Neural cell (in vitro differentiated cells): Measurements from ENCODE around the gene QDPR. TPM values are rescaled to one million over a fixed set of nuclear protein-coding genes. Genes with fewer than 3 reads are reported as not detected.

Experiments
- H2AFZ ChIP-seq: fragments of 200-600, 300-800 bp; sonication (generic), shearing (Covaris generic); 2 replicates; pipeline ENCODE4 v1.6.0; 2014; ENCODE audit warnings: low read depth, mild to moderate bottlenecking, antibody characterized with exemption, low read length, moderate library complexity
- H3F3A ChIP-seq: fragments of 200-600 bp; shearing (Covaris generic); 2 replicates; pipeline ENCODE4 v1.6.1; 2016; ENCODE audit warnings: mild to moderate bottlenecking, moderate library complexity, mixed read lengths, antibody characterized with exemption, low read length; ENCODE audit not compliant: insufficient read depth, poor library complexity, severe bottlenecking
- H3K27ac ChIP-seq: fragments of 200-600, 300-800 bp; sonication (generic), shearing (Covaris generic); 2 replicates; pipeline ENCODE4 v1.5.1; 2014; ENCODE audit warnings: mild to moderate bottlenecking, low read length, moderate library complexity
- H3K27me3 ChIP-seq: fragments of 300-800, 200-600 bp; sonication (generic), shearing (Covaris generic); 2 replicates; pipeline ENCODE4 v1.6.0; 2014; ENCODE audit warnings: mild to moderate bottlenecking, low read depth, low read length, moderate library complexity; ENCODE audit not compliant: insufficient read depth
- H3K36me3 ChIP-seq: fragments of 300-800, 200-600 bp; sonication (generic), shearing (Covaris generic); 2 replicates; pipeline ENCODE4 v1.5.1; 2014; ENCODE audit warnings: mild to moderate bottlenecking, antibody characterized with exemption, low read length, moderate library complexity; ENCODE audit not compliant: insufficient read depth
- H3K4me2 ChIP-seq: fragments of 300-800, 200-600 bp; sonication (generic), shearing (Covaris generic); 2 replicates; pipeline ENCODE4 v1.6.0; 2014; ENCODE audit warnings: mild to moderate bottlenecking, low read length
- H3K4me3 ChIP-seq: fragments of 300-800, 200-600 bp; sonication (generic), shearing (Covaris generic); 2 replicates; pipeline ENCODE4 v1.5.1; 2014; ENCODE audit warnings: mild to moderate bottlenecking, low read length, moderate library complexity
- H3K79me2 ChIP-seq: fragments of 200-600 bp; shearing (Covaris generic); replicated peaks from 2 replicates; pipeline ENCODE4 v1.6.0; 2014; ENCODE audit warnings: mild to moderate bottlenecking, low read length, moderate library complexity; ENCODE audit not compliant: insufficient read depth
- H3K9ac ChIP-seq: fragments of 300-800, 200-600 bp; sonication (generic), shearing (Covaris generic); 2 replicates; pipeline ENCODE4 v1.6.1; 2016; ENCODE audit warnings: mild to moderate bottlenecking, low read length, mixed read lengths
- H3K9me2 ChIP-seq: fragments of 200-600 bp; shearing (Covaris generic); 2 replicates; pipeline ENCODE4 v1.6.1; 2016; ENCODE audit warnings: mild to moderate bottlenecking, low read length, mixed read lengths; ENCODE audit not compliant: insufficient read depth
- H3K9me3 ChIP-seq: fragments of 200-600, 300-800 bp; sonication (generic), shearing (Covaris generic); 2 replicates; pipeline ENCODE4 v1.6.1; 2016; ENCODE audit warnings: mild to moderate bottlenecking, mixed run types, low read length, moderate library complexity, mixed read lengths
- H4K20me1 ChIP-seq: fragments of 200-600 bp; shearing (Covaris generic); 2 replicates; pipeline ENCODE4 v1.6.1; 2016; ENCODE audit warnings: mild to moderate bottlenecking, mixed run types; ENCODE audit not compliant: insufficient read depth
- EP300 ChIP-seq: fragments of 450-650 bp; conservative IDR thresholded peaks from 2 replicates; pipeline ENCODE4 v1.6.1; 2014; ENCODE audit warnings: antibody characterized with exemption, mild to moderate bottlenecking, moderate library complexity; ENCODE audit not compliant: poor library complexity, severe bottlenecking
- EZH2 ChIP-seq: fragments of 200-600, 300-800 bp; shearing (Covaris generic), sonication (generic); IDR thresholded peaks from 2 replicates; pipeline ENCODE4 v1.6.1; 2014; ENCODE audit warnings: antibody characterized with exemption, low read length, borderline replicate concordance, mild to moderate bottlenecking; ENCODE audit not compliant: insufficient read depth, poor library complexity, severe bottlenecking
- MXI1 ChIP-seq: fragments of 450-650 bp; conservative IDR thresholded peaks from 2 replicates; pipeline ENCODE4 v1.6.1; 2014; ENCODE audit warnings: antibody characterized with exemption, mild to moderate bottlenecking; ENCODE audit not compliant: poor library complexity, severe bottlenecking
- POLR2AphosphoS5 ChIP-seq: IDR thresholded peaks from 2 replicates; pipeline ENCODE4 v1.6.1; 2012
- RAD21 ChIP-seq: fragments of 450-650 bp; conservative IDR thresholded peaks from 2 replicates; pipeline ENCODE4 v1.6.1; 2014; ENCODE audit warnings: antibody characterized with exemption, mild to moderate bottlenecking, moderate library complexity
- SMC3 ChIP-seq: fragments of 450-650 bp; conservative IDR thresholded peaks from 2 replicates; pipeline ENCODE4 v1.6.1; 2014; ENCODE audit warnings: antibody characterized with exemption, mild to moderate bottlenecking, moderate library complexity; ENCODE audit not compliant: poor library complexity
- TAF1 ChIP-seq: IDR thresholded peaks from 2 replicates; pipeline ENCODE4 v1.6.1; 2012; ENCODE audit warnings: low read depth
- polyA plus RNA-seq: library from polyadenylated mRNA; depleted of rRNA; stranded (reverse); fragments of >200 nt; gene quantifications from 2 replicates; pipeline ENCODE4 v1.2.3, GENCODE V29; 2014
- TF ChIP-seq, protein P1 (sequence below): fragments of 450-650 bp; IDR thresholded peaks from 2 replicates; pipeline ENCODE4 v1.5.1; 2014; ENCODE audit warnings: antibody characterized with exemption, mild to moderate bottlenecking, moderate library complexity; ENCODE audit not compliant: poor library complexity, severe bottlenecking
- TF ChIP-seq, protein P2 (sequence below): IDR thresholded peaks from 2 replicates; pipeline ENCODE4 v1.6.1; 2012; ENCODE audit warnings: borderline replicate concordance

QDPR gene
- polyA plus RNA-seq, 1 donor from 2014 or later: 37.3 TPM

DNA sequence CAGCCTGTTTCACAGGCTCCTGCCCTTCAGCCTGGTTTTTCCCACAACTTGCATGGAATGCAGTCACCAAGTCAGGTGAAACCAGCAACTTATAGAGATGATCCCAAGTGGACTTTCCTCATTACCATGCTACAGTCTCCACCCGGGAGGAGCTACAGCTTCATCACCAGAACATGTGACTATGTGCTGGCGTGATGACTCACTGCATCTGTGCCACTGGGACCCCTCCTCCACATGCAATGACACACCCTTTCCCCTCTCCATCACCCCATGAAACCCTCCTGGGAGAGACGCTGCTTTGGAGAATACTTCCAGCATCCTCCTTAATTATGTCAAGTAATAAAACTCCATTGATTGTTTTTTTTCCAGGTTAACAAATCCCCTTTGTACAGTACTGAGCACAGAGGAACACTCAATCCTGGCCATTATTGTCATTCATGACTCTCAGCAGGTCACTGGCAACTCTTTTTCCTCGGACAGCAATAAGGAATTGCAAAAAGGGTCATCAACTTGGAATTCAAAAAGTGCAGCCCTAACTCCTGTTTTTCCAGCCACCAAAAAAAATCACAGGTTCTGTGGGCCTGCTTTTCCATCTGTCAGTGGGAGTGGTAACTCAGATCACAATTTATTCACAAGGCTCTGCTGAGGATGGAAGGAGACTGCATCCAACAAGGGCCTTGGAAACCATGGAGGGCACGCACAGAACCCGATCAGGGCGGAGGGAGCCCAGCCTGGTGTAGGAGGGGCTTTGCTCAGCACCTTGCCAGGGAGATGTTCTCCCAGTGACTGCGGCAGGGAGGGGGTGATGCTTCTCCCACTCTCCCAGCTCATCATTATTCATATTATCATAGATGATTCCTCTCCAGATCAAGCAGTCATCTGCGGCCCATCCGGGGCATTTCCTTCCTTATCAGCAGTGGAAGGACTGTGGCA, 17.4 kb downstream of the QDPR start:
- Histone ChIP-seq H3K27me3 (no peaks in the 10 kb centered on the region), H3K27ac (no peak overlapping the region), H3F3A (no peaks in the 10 kb centered on the region), H3K79me2 (no peaks in the 10 kb centered on the region), H3K9me3 (no peaks in the 10 kb centered on the region), H3K9ac (no peak overlapping the region), H2AFZ (no peak overlapping the region), H3K4me2 (no peak overlapping the region), H3K36me3 (peaks cover 3% of the 10 kb centered on the region), H3K9me2 (no peaks in the 10 kb centered on the region), H4K20me1 (no peaks in the 10 kb centered on the region), H3K4me3 (no peak overlapping the region)
- TF ChIP-seq EP300 (no peak), TAF1 (no peak), EZH2 (no peak), POLR2AphosphoS5 (no peak), RAD21 (no peak), MXI1 (no peak), SMC3 (no peak)
- TF ChIP-seq, protein P1, sequence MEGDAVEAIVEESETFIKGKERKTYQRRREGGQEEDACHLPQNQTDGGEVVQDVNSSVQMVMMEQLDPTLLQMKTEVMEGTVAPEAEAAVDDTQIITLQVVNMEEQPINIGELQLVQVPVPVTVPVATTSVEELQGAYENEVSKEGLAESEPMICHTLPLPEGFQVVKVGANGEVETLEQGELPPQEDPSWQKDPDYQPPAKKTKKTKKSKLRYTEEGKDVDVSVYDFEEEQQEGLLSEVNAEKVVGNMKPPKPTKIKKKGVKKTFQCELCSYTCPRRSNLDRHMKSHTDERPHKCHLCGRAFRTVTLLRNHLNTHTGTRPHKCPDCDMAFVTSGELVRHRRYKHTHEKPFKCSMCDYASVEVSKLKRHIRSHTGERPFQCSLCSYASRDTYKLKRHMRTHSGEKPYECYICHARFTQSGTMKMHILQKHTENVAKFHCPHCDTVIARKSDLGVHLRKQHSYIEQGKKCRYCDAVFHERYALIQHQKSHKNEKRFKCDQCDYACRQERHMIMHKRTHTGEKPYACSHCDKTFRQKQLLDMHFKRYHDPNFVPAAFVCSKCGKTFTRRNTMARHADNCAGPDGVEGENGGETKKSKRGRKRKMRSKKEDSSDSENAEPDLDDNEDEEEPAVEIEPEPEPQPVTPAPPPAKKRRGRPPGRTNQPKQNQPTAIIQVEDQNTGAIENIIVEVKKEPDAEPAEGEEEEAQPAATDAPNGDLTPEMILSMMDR: no peak
- TF ChIP-seq, protein P2, sequence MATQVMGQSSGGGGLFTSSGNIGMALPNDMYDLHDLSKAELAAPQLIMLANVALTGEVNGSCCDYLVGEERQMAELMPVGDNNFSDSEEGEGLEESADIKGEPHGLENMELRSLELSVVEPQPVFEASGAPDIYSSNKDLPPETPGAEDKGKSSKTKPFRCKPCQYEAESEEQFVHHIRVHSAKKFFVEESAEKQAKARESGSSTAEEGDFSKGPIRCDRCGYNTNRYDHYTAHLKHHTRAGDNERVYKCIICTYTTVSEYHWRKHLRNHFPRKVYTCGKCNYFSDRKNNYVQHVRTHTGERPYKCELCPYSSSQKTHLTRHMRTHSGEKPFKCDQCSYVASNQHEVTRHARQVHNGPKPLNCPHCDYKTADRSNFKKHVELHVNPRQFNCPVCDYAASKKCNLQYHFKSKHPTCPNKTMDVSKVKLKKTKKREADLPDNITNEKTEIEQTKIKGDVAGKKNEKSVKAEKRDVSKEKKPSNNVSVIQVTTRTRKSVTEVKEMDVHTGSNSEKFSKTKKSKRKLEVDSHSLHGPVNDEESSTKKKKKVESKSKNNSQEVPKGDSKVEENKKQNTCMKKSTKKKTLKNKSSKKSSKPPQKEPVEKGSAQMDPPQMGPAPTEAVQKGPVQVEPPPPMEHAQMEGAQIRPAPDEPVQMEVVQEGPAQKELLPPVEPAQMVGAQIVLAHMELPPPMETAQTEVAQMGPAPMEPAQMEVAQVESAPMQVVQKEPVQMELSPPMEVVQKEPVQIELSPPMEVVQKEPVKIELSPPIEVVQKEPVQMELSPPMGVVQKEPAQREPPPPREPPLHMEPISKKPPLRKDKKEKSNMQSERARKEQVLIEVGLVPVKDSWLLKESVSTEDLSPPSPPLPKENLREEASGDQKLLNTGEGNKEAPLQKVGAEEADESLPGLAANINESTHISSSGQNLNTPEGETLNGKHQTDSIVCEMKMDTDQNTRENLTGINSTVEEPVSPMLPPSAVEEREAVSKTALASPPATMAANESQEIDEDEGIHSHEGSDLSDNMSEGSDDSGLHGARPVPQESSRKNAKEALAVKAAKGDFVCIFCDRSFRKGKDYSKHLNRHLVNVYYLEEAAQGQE: no peak

DNA sequence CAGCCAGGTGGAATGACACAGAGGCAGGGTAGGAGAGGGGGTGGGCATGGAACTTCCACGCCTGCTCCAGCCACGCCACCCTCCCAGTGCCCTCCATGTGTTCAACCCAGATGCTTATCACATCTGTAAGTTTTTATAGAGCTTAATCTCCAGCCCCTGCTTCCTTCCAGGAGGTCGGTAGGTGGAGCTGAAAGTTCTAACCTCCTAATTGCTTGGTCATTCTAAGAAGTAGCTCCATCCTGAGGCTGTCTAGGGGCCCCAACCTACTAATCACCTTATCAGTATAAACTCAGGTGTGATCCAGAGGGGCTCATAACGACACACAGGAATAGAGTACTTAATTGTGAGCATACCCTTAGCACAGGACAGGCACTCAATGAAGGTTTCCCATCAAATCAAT, 18.3 kb downstream of the QDPR start:
- no peaks in the 10 kb centered on the region for H3K9me3 ChIP-seq

More for the DNA sequence above, 18.3 kb downstream of the QDPR start:
- Histone ChIP-seq H2AFZ (no peak overlapping the region), H4K20me1 (no peaks in the 10 kb centered on the region), H3K27me3 (no peaks in the 10 kb centered on the region), H3K36me3 (peaks cover 3% of the 10 kb centered on the region), H3K4me3 (no peak overlapping the region), H3F3A (no peaks in the 10 kb centered on the region), H3K9me2 (no peaks in the 10 kb centered on the region), H3K4me2 (no peak overlapping the region), H3K27ac (no peak overlapping the region), H3K79me2 (no peaks in the 10 kb centered on the region), H3K9ac (no peak overlapping the region)
- no peak for TF ChIP-seq TAF1
- TF ChIP-seq, protein P1: no peak
